Neuron (in vitro differentiated cells): ENCODE results near the gene ENO1.
"Not testable (repeated sequence)": the region's sequence is repeated elsewhere in the genome, so short reads cannot be mapped to it uniquely, and the experiment has no call there.

ENCODE experiments used
- H2AFZ ChIP-seq: one replicate; pipeline ENCODE4 v1.6.1; 2013; ENCODE audit warnings: low read depth, mild to moderate bottlenecking, inconsistent platforms, low read length, moderate library complexity
- H3K27me3 ChIP-seq: one replicate; pipeline ENCODE4 v1.6.1; 2013; ENCODE audit warnings: low read length; ENCODE audit not compliant: insufficient read depth
- H3K36me3 ChIP-seq: one replicate; pipeline ENCODE4 v1.6.1; 2013; ENCODE audit warnings: low read length; ENCODE audit not compliant: insufficient read depth
- H3K4me1 ChIP-seq: one replicate; pipeline ENCODE4 v1.6.1; 2013; ENCODE audit warnings: low read length; ENCODE audit not compliant: insufficient read depth
- H3K4me3 ChIP-seq: 2 replicates; pipeline ENCODE4 v1.5.1; 2013; ENCODE audit warnings: mild to moderate bottlenecking, low read length, moderate library complexity
- H3K9me3 ChIP-seq: one replicate; pipeline ENCODE4 v1.6.1; 2013; ENCODE audit warnings: low read length

Gene ENO1

GRCh38 chr1:8889103-8889846, 10.8 kb upstream of the ENO1 start:
- Histone ChIP-seq H3K36me3 (no peaks in the 10 kb centered on the region), H3K27me3 (no peaks in the 10 kb centered on the region), H3K4me3 (no peak overlapping the region), H3K4me1 (no peaks in the 10 kb centered on the region), H3K9me3 (no peaks in the 10 kb centered on the region), H2AFZ (no peak overlapping the region)

GRCh38 chr1:8886589-8886988, 8.1 kb upstream of the ENO1 start:
- no peaks in the 10 kb centered on the region for H3K9me3 ChIP-seq
- peaks cover 5% of the 10 kb centered on the region for H3K4me1 ChIP-seq
- H2AFZ ChIP-seq = no peak overlapping the region
- no peaks in the 10 kb centered on the region for H3K36me3 ChIP-seq
- H3K4me3 ChIP-seq = no peak overlapping the region
- H3K27me3 ChIP-seq = no peaks in the 10 kb centered on the region

GRCh38 chr1:8886031-8886524, 7.6 kb upstream of the ENO1 start:
- H3K4me1 ChIP-seq, H2AFZ ChIP-seq, H3K36me3 ChIP-seq, H3K4me3 ChIP-seq, H3K27me3 ChIP-seq, H3K9me3 ChIP-seq: not testable (repeated sequence)

GRCh38 chr1:8884105-8884504, 5.6 kb upstream of the ENO1 start:
- H3K27me3 ChIP-seq, H3K4me3 ChIP-seq, H3K9me3 ChIP-seq, H2AFZ ChIP-seq, H3K36me3 ChIP-seq: not testable (repeated sequence)
- peaks cover 21% of the 10 kb centered on the region for H3K4me1 ChIP-seq

- peaks cover 21% of the 10 kb centered on the region for H3K4me1 ChIP-seq
- H3K27me3 ChIP-seq = no peaks in the 10 kb centered on the region
- H2AFZ ChIP-seq = no peak overlapping the region
- H3K9me3 ChIP-seq = no peaks in the 10 kb centered on the region
- no peak overlapping the region for H3K4me3 ChIP-seq
- no peaks in the 10 kb centered on the region for H3K36me3 ChIP-seq
Observed at GRCh38 chr1:8883491-8883890, 5.0 kb upstream of the ENO1 start.

GRCh38 chr1:8879922-8880676, 1.6 kb upstream of the ENO1 start:
- Histone ChIP-seq H3K36me3 (peaks cover 12% of the 10 kb centered on the region), H3K9me3 (no peaks in the 10 kb centered on the region), H3K4me3 (peak overlapping the region; percentile 98), H2AFZ (no peak overlapping the region), H3K27me3 (no peaks in the 10 kb centered on the region), H3K4me1 (peaks cover 32% of the 10 kb centered on the region)

GRCh38 chr1:8879464-8879921, 1.0 kb upstream of the ENO1 start:
- H3K36me3 ChIP-seq = peaks cover 18% of the 10 kb centered on the region
- H2AFZ ChIP-seq = peak overlapping the region; percentile 80
- peaks cover 38% of the 10 kb centered on the region for H3K4me1 ChIP-seq
- H3K27me3 ChIP-seq = no peaks in the 10 kb centered on the region
- H3K9me3 ChIP-seq = no peaks in the 10 kb centered on the region
- peak overlapping the region; percentile 98 for H3K4me3 ChIP-seq

GRCh38 chr1:8878698-8879463, 395 bp upstream of the ENO1 start:
- H3K9me3 ChIP-seq = no peaks in the 10 kb centered on the region
- peak overlapping the region; percentile 98 for H3K4me3 ChIP-seq
- peaks cover 38% of the 10 kb centered on the region for H3K4me1 ChIP-seq
- H2AFZ ChIP-seq = peak overlapping the region; percentile 80
- H3K27me3 ChIP-seq = no peaks in the 10 kb centered on the region
- H3K36me3 ChIP-seq = peaks cover 23% of the 10 kb centered on the region

- Histone ChIP-seq H3K27me3 (no peaks in the 10 kb centered on the region), H3K36me3 (peaks cover 51% of the 10 kb centered on the region), H3K4me1 (peaks cover 35% of the 10 kb centered on the region), H2AFZ (no peak overlapping the region), H3K4me3 (no peak overlapping the region), H3K9me3 (no peaks in the 10 kb centered on the region)
Observed at GRCh38 chr1:8876087-8876486, 2.4 kb downstream of the ENO1 start.

GRCh38 chr1:8875216-8875861, 3.1 kb downstream of the ENO1 start:
- Histone ChIP-seq H3K9me3 (no peaks in the 10 kb centered on the region), H3K4me3 (no peak overlapping the region), H3K4me1 (peaks cover 32% of the 10 kb centered on the region), H2AFZ (no peak overlapping the region), H3K27me3 (no peaks in the 10 kb centered on the region), H3K36me3 (peaks cover 58% of the 10 kb centered on the region)

- H3K36me3 ChIP-seq = peaks cover 66% of the 10 kb centered on the region
- no peak overlapping the region for H3K4me3 ChIP-seq
- no peak overlapping the region for H2AFZ ChIP-seq
- H3K27me3 ChIP-seq = no peaks in the 10 kb centered on the region
- peaks cover 23% of the 10 kb centered on the region for H3K4me1 ChIP-seq
- no peaks in the 10 kb centered on the region for H3K9me3 ChIP-seq
Observed at GRCh38 chr1:8874230-8875201, 4.0 kb downstream of the ENO1 start.
